Measurements from ENCODE around the gene PHIP. TPM values are rescaled to one million over a fixed set of nuclear protein-coding genes. Genes with fewer than 3 reads are reported as not detected.
"Not testable (repeated sequence)": the region's sequence is repeated elsewhere in the genome, so short reads cannot be mapped to it uniquely, and the experiment has no call there.

The PHIP gene
- total RNA-seq, 5 donors from 2014 or later (not counting 1 experiment from before 2014, with no cell fraction given): 32.1 to 44.6 (median 33.5) TPM

- no peaks in the 10 kb centered on the region for H3K36me3 ChIP-seq (ENCODE audit: control insufficient read depth in 2 of 2, extremely low read depth in 1 of 2, insufficient read depth in 1 of 2, low read length in 1 of 2)
- H3K27me3 ChIP-seq (replicated peaks in 1 of 2; ENCODE audit: control insufficient read depth in 2 of 2, extremely low read depth in 1 of 2, insufficient read depth in 2 of 2, low read length in 1 of 2): peaks cover 0 to 6% of the 10 kb centered on the region in 2 experiments
- H3K4me3 ChIP-seq (ENCODE audit: control insufficient read depth in 1 of 2, extremely low read depth in 1 of 2, low read length in 1 of 2): no peak overlapping the region
- no peak for DNase-seq
- ATAC-seq (replicated peaks in 1 of 4): no peak
- H3K4me3 Mint-ChIP-seq: no peak overlapping the region
- CTCF ChIA-PET: interaction anchor here in 1 of 2 donors (0.7 kb wide), 1 partner anchor 70 kb away, joined by 6 read pairs; no protein-coding TSS in a partner anchor
- H3K36me3 Mint-ChIP-seq: no peaks in the 10 kb centered on the region
- no peaks in the 10 kb centered on the region for H3K4me1 ChIP-seq (ENCODE audit: control insufficient read depth in 1 of 2, extremely low read depth in 1 of 2, insufficient read depth in 2 of 2, low read length in 2 of 2)
- 89% methylated on average over 2 of the region's 2 CpGs for WGBS (ENCODE audit: insufficient coverage)
- POLR2A ChIA-PET: no interaction called here
- H3K27ac ChIP-seq (ENCODE audit: low read length): no peak overlapping the region
- peaks cover 0 to 6% (median 0%) of the 10 kb centered on the region in 3 donors for H3K9me3 Mint-ChIP-seq
- no peak overlapping the region for H3K27ac Mint-ChIP-seq
- H3K9me3 ChIP-seq: no peaks in the 10 kb centered on the region
- H3K4me1 Mint-ChIP-seq: no peaks in the 10 kb centered on the region
- H3K27me3 Mint-ChIP-seq: peaks cover 23 to 25% of the 10 kb centered on the region in 2 donors
Observed at GRCh38 chr6:79101164-79101563, 23.1 kb upstream of the PHIP start.

- ATAC-seq (replicated peaks in 1 of 4): no peak
- peaks cover 0 to 8% of the 10 kb centered on the region in 2 experiments for H3K27me3 ChIP-seq (replicated peaks in 1 of 2; ENCODE audit: control insufficient read depth in 2 of 2, extremely low read depth in 1 of 2, insufficient read depth in 2 of 2, low read length in 1 of 2)
- Mint-ChIP-seq H3K9me3 (peaks cover 0 to 6% (median 0%) of the 10 kb centered on the region in 3 donors), H3K4me3 (no peak overlapping the region), H3K27ac (no peak overlapping the region), H3K4me1 (no peaks in the 10 kb centered on the region), H3K27me3 (peaks cover 19 to 25% of the 10 kb centered on the region in 2 donors), H3K36me3 (no peaks in the 10 kb centered on the region)
- no CpG with 5 or more reads among the region's 2 CpGs for WGBS (ENCODE audit: insufficient coverage)
- CTCF ChIA-PET: no interaction called here
- no peak overlapping the region for H3K4me3 ChIP-seq (ENCODE audit: control insufficient read depth in 1 of 2, extremely low read depth in 1 of 2, low read length in 1 of 2)
- no peaks in the 10 kb centered on the region for H3K9me3 ChIP-seq
- H3K27ac ChIP-seq (ENCODE audit: low read length): no peak overlapping the region
- POLR2A ChIA-PET: no interaction called here
- H3K4me1 ChIP-seq (ENCODE audit: control insufficient read depth in 1 of 2, extremely low read depth in 1 of 2, insufficient read depth in 2 of 2, low read length in 2 of 2): no peaks in the 10 kb centered on the region
- no peaks in the 10 kb centered on the region for H3K36me3 ChIP-seq (ENCODE audit: control insufficient read depth in 2 of 2, extremely low read depth in 1 of 2, insufficient read depth in 1 of 2, low read length in 1 of 2)
- no peak for DNase-seq
Observed at GRCh38 chr6:79100304-79100703, 22.2 kb upstream of the PHIP start.

DNA sequence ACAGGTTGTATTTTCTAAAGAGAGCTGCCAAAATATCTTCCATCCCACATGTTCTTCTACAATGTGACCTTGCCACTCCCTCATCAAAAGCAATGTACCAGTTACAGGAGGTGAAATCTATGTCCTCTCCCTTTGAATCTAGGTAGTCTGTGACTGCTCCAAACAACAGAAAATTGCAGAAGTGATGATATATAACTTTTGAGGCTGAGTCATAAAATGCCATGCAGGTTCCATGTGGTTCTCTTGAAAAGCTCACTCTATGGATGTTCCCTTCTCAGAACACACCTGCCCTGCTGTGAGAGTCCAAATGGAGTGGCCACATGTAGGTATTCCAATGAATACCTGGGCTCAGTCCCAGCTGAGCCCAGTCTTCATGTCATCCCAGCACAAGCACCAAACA is 16.9 kb upstream of the PHIP start:
- no peak for ATAC-seq (replicated peaks in 1 of 4)
- Histone ChIP-seq H3K4me3 (ENCODE audit: control insufficient read depth in 1 of 2, extremely low read depth in 1 of 2, low read length in 1 of 2) (no peak overlapping the region), H3K36me3 (ENCODE audit: control insufficient read depth in 2 of 2, extremely low read depth in 1 of 2, insufficient read depth in 1 of 2, low read length in 1 of 2) (no peaks in the 10 kb centered on the region), H3K27ac (ENCODE audit: low read length) (no peak overlapping the region), H3K4me1 (ENCODE audit: control insufficient read depth in 1 of 2, extremely low read depth in 1 of 2, insufficient read depth in 2 of 2, low read length in 2 of 2) (no peaks in the 10 kb centered on the region), H3K27me3 (replicated peaks in 1 of 2; ENCODE audit: control insufficient read depth in 2 of 2, extremely low read depth in 1 of 2, insufficient read depth in 2 of 2, low read length in 1 of 2) (peaks cover 0 to 4% of the 10 kb centered on the region in 2 experiments), H3K9me3 (no peaks in the 10 kb centered on the region)
- ChIA-PET CTCF (no interaction called here), POLR2A (no interaction called here)
- H3K9me3 Mint-ChIP-seq: no peaks in the 10 kb centered on the region
- no peaks in the 10 kb centered on the region for H3K36me3 Mint-ChIP-seq
- no peak overlapping the region for H3K27ac Mint-ChIP-seq
- no peaks in the 10 kb centered on the region for H3K4me1 Mint-ChIP-seq
- peaks cover 9 to 11% of the 10 kb centered on the region in 2 donors for H3K27me3 Mint-ChIP-seq
- no peak for DNase-seq
- H3K4me3 Mint-ChIP-seq: no peak overlapping the region

DNA sequence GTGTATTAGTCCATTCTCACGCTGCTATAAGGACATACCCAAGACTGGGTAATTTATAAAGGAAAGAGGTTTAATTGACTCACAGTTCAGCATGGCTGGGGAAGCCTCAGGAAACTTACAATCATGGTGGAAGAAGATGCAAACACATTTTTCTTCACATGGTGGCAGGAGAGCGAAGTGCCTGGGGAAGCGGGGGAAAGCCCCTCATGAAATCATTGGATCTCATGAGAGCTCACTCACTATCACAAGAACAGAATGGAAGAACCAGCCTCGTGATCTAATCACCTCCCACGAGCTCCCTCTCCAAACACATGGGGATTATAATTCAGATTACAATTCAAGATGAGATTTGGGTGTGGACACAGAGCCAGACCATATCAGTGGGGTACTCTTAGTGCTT is 13.7 kb upstream of the PHIP start:
- H3K4me3 Mint-ChIP-seq; DNase-seq; H3K4me1 Mint-ChIP-seq; H3K36me3 Mint-ChIP-seq; H3K4me1 ChIP-seq (ENCODE audit: control insufficient read depth in 1 of 2, extremely low read depth in 1 of 2, insufficient read depth in 2 of 2, low read length in 2 of 2); H3K9me3 Mint-ChIP-seq; POLR2A ChIA-PET; H3K4me3 ChIP-seq (ENCODE audit: control insufficient read depth in 1 of 2, extremely low read depth in 1 of 2, low read length in 1 of 2); ATAC-seq (replicated peaks in 1 of 4); H3K27ac Mint-ChIP-seq; H3K27ac ChIP-seq (ENCODE audit: low read length); H3K9me3 ChIP-seq; H3K27me3 ChIP-seq (replicated peaks in 1 of 2; ENCODE audit: control insufficient read depth in 2 of 2, extremely low read depth in 1 of 2, insufficient read depth in 2 of 2, low read length in 1 of 2); H3K36me3 ChIP-seq (ENCODE audit: control insufficient read depth in 2 of 2, extremely low read depth in 1 of 2, insufficient read depth in 1 of 2, low read length in 1 of 2); CTCF ChIA-PET: not testable (repeated sequence)
- WGBS (ENCODE audit: insufficient coverage): no CpG with 5 or more reads among the region's 5 CpGs
- peaks cover 10 to 13% of the 10 kb centered on the region in 2 donors for H3K27me3 Mint-ChIP-seq

DNA sequence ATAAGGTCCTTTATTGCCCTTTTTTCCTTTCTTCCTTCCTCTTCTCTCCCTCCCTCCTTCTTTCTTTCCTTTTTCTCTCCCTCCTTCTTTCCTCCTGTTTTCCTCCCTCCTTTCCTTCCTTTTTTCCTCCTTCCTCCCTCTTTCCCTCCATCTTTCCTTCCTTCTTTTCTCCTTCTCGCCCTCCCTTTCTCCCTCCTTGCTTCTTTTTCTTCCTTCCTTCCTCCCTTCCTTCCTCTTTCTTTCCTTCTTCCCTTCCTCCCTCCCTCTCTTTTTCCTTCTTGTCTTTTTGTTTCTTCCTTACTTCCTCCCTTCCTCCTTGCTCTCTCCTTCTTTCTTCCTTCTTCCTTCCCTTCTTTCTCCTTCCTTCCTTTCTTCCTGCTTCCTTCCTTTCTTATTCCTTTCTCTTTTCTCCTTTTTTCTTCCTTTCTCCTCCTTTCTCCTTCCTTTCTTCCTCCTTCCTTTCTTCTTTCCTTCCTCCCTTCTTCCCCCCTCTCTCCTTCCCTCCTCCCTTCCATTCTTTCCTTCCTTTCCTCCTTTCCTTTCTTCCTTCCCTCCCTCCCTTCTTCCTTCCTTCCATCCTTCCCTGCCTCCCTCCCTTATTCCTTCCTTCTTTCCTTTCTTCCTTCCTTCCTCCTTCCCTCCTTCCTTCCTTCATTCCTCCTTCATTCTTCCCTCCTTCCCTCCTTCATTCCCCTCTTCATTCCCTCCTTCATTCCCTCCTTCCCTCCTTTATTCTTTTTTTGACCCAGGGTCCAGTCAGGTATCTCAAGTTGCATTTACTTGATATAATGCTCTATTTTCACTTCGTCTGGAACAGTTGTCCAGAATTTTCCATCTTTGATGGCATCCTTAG is 11.7 kb upstream of the PHIP start:
- no peaks in the 10 kb centered on the region for H3K9me3 Mint-ChIP-seq
- H3K36me3 ChIP-seq (ENCODE audit: control insufficient read depth in 2 of 2, extremely low read depth in 1 of 2, insufficient read depth in 1 of 2, low read length in 1 of 2): no peaks in the 10 kb centered on the region
- no peak overlapping the region for H3K4me3 Mint-ChIP-seq
- H3K4me1 Mint-ChIP-seq: no peaks in the 10 kb centered on the region
- peaks cover 17 to 18% of the 10 kb centered on the region in 2 donors for H3K27me3 Mint-ChIP-seq
- H3K27me3 ChIP-seq (replicated peaks in 1 of 2; ENCODE audit: control insufficient read depth in 2 of 2, extremely low read depth in 1 of 2, insufficient read depth in 2 of 2, low read length in 1 of 2): peaks cover 0 to 7% of the 10 kb centered on the region in 2 experiments
- ChIA-PET CTCF (no interaction called here), POLR2A (no interaction called here)
- no peak for DNase-seq
- H3K4me3 ChIP-seq (ENCODE audit: control insufficient read depth in 1 of 2, extremely low read depth in 1 of 2, low read length in 1 of 2): no peak overlapping the region
- no peak for ATAC-seq (replicated peaks in 1 of 4)
- H3K4me1 ChIP-seq (ENCODE audit: control insufficient read depth in 1 of 2, extremely low read depth in 1 of 2, insufficient read depth in 2 of 2, low read length in 2 of 2): no peaks in the 10 kb centered on the region
- no peaks in the 10 kb centered on the region for H3K9me3 ChIP-seq
- H3K27ac Mint-ChIP-seq: no peak overlapping the region
- 79% methylated on average over 1 of the region's 2 CpGs for WGBS (ENCODE audit: insufficient coverage)
- H3K36me3 Mint-ChIP-seq: no peaks in the 10 kb centered on the region
- H3K27ac ChIP-seq (ENCODE audit: low read length): no peak overlapping the region

DNA sequence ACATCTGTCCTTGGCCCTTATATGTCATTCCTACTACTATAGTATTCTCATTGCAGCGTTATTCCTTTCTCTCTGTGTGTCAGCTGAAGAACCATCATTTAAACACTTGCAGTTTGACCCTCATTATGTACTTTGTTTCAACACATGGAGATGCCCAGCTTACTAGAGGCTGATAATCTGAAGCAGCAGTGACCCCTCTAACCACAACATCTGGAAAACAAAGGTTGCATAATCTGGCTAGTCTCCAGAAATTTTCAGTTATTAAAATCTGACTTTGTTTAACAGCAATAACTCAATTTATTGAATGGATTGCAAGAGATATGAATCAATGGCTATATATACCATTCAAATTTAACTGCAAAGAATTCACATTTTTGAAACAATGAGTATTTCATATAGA is 6.6 kb upstream of the PHIP start:
- Mint-ChIP-seq H3K36me3 (no peaks in the 10 kb centered on the region), H3K9me3 (no peaks in the 10 kb centered on the region), H3K4me3 (no peak overlapping the region), H3K27ac (no peak overlapping the region), H3K4me1 (peaks cover 0 to 6% (median 3%) of the 10 kb centered on the region in 3 donors), H3K27me3 (peaks cover 18 to 22% of the 10 kb centered on the region in 2 donors)
- no peaks in the 10 kb centered on the region for H3K36me3 ChIP-seq (ENCODE audit: control insufficient read depth in 2 of 2, extremely low read depth in 1 of 2, insufficient read depth in 1 of 2, low read length in 1 of 2)
- peaks cover 0 to 3% of the 10 kb centered on the region in 2 experiments for H3K4me1 ChIP-seq (ENCODE audit: control insufficient read depth in 1 of 2, extremely low read depth in 1 of 2, insufficient read depth in 2 of 2, low read length in 2 of 2)
- H3K4me3 ChIP-seq (ENCODE audit: control insufficient read depth in 1 of 2, extremely low read depth in 1 of 2, low read length in 1 of 2): no peak overlapping the region
- ChIA-PET POLR2A (no interaction called here), CTCF (no interaction called here)
- DNase-seq (no peak), ATAC-seq (replicated peaks in 1 of 4) (no peak)
- WGBS (ENCODE audit: insufficient coverage): no CpG with 5 or more reads among the region's 1 CpG
- H3K27ac ChIP-seq (ENCODE audit: low read length): no peak overlapping the region
- H3K9me3 ChIP-seq: no peaks in the 10 kb centered on the region
- peaks cover 0 to 3% of the 10 kb centered on the region in 2 experiments for H3K27me3 ChIP-seq (replicated peaks in 1 of 2; ENCODE audit: control insufficient read depth in 2 of 2, extremely low read depth in 1 of 2, insufficient read depth in 2 of 2, low read length in 1 of 2)
